Esophagus squamous epithelium (tissue), 4 donors: ENCODE results near the gene ARID5B.

Experiments used
- POLR2A ChIP-seq, 4 donors: fragments of 450-650 bp; IDR thresholded peaks; one replicate each; pipeline ENCODE4 v1.6.1; 2017; ENCODE audit warnings: antibody characterized with exemption in 4 of 4, mild to moderate bottlenecking in 4 of 4, moderate library complexity in 3 of 4
- TF ChIP-seq, protein P1 (sequence below), 6 experiments: fragments of 450-650 bp in 4 of 6; fragments of 200-600 bp in 2 of 6; sonication (generic) in 2 of 6; IDR thresholded peaks; one replicate each; pipeline ENCODE4 v1.5.1; 2016 to 2019; ENCODE audit warnings: antibody characterized with exemption in 6 of 6, mild to moderate bottlenecking in 4 of 6, moderate library complexity in 4 of 6

DNA sequence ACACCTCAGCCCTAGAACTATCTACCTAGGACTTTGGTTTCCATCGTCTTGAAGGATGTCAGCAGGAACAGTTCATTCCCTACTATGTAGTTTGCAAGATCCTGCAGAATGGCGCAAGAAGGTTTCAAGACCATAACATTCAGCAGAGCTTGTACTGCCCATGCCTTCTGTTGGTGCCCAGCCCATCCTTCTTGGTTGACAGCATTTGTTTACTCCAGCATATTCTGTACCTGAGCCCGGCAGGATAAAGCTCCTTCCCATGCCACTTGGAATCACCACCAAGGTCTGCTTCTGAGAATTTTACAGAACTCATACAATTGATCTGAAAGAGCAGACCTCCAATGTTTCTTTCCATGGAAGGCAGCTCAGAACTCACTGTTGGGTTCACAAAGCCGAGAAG is 150.8 kb downstream of the ARID5B start:
- TF ChIP-seq, protein P1, sequence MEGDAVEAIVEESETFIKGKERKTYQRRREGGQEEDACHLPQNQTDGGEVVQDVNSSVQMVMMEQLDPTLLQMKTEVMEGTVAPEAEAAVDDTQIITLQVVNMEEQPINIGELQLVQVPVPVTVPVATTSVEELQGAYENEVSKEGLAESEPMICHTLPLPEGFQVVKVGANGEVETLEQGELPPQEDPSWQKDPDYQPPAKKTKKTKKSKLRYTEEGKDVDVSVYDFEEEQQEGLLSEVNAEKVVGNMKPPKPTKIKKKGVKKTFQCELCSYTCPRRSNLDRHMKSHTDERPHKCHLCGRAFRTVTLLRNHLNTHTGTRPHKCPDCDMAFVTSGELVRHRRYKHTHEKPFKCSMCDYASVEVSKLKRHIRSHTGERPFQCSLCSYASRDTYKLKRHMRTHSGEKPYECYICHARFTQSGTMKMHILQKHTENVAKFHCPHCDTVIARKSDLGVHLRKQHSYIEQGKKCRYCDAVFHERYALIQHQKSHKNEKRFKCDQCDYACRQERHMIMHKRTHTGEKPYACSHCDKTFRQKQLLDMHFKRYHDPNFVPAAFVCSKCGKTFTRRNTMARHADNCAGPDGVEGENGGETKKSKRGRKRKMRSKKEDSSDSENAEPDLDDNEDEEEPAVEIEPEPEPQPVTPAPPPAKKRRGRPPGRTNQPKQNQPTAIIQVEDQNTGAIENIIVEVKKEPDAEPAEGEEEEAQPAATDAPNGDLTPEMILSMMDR (IDR thresholded peaks at IDR 0.05) = no peak
- TF ChIP-seq POLR2A (IDR thresholded peaks at IDR 0.05) = no peak
